ENCODE data around the gene ZNF217.
"Not testable (repeated sequence)": the region's sequence is repeated elsewhere in the genome, so short reads cannot be mapped to it uniquely, and the experiment has no call there.

ZNF217 gene

DNA sequence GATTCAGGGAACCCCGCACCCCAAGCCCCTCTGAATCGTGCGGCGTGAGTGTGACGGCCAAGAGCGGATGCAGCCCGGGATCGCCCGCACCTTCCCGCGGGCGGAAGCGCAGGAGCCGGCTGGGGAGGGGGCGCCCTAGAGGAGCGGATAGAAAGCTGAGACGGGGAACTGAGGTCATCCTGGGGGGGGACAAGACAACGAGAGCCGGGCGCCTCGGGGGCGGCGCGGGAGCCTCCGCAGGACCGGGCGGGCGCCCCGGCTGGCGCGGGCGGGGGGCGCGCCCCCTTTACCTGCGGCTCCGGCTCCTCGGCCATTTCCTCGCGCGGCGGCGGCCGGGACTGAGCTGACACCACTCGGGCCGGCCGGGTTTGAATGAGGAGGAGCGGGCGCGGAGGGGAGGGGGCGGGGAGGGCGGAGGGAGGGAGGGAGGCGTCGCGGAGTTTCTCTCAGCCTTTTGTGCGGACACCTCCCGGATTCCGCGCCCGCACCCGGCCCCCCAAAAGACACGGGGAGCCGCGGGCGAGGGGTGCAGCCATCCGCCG lies at the start of gene ZNF217:
TSS of gene ZNF217 (minus strand) at position 374 of the 542 bp plus-strand sequence. CDS start 11,013 bp downstream, outside the sequence.
- H3K9me3 Mint-ChIP-seq; H3K36me3 Mint-ChIP-seq (ENCODE audit: low read depth); H3K27me3 Mint-ChIP-seq (ENCODE audit: low read depth, poor library complexity): not testable (repeated sequence)
- Mint-ChIP-seq H3K4me3 (peak within 1 kb of the TSS; percentile 91), H3K27ac (peak within 1 kb of the TSS; percentile 99), H3K4me1 (peaks cover 71% of the 10 kb centered on the region)
- DNase-seq, result peak; percentile 81

DNA sequence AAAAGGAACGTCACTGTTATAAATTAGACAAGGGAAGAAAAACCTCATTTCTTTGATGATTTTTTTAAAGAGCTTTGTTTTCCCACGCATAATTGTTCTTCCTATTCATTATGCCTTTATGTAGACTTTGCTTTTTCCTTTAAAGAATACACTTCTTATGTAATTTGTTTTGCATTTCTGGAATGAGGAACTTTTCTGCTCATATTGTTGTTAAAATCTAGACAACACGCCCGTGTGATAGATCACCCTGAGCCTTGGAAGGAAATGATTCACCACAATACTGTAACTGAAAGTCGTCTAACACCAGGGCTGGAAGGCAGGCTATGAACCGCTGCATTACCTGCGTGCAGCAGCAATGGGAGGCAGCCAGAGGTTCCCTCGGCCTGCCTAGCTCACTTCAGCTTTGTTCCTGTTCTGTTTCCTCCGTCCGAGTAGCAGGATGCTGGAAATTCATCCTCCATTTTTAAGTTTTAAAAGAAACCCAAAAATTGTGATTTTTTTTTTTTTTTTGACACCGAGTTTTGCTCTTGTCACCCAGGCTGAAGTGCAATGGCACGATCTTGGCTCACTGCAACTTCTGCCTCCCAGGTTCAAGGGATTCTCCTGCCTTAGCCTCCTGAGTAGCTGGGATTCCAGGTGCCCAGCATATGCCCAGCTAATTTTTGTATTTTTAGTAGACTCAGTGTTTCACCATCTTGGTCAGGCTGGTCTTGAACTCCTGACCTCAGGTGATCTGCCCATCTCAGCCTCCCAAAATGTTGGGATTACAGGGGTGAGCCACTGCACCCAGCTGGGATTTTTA lies 49.6 kb upstream of the ZNF217 start:
- peaks cover 21% of the 10 kb centered on the region for H3K4me1 Mint-ChIP-seq
- no peaks in the 10 kb centered on the region for H3K27me3 Mint-ChIP-seq (ENCODE audit: low read depth, poor library complexity)
- no peaks in the 10 kb centered on the region for H3K9me3 Mint-ChIP-seq
- no peak overlapping the region for H3K27ac Mint-ChIP-seq
- no peak for DNase-seq
- H3K36me3 Mint-ChIP-seq (ENCODE audit: low read depth), result no peaks in the 10 kb centered on the region
- no peak overlapping the region for H3K4me3 Mint-ChIP-seq
- TF ChIP-seq, protein P1, sequence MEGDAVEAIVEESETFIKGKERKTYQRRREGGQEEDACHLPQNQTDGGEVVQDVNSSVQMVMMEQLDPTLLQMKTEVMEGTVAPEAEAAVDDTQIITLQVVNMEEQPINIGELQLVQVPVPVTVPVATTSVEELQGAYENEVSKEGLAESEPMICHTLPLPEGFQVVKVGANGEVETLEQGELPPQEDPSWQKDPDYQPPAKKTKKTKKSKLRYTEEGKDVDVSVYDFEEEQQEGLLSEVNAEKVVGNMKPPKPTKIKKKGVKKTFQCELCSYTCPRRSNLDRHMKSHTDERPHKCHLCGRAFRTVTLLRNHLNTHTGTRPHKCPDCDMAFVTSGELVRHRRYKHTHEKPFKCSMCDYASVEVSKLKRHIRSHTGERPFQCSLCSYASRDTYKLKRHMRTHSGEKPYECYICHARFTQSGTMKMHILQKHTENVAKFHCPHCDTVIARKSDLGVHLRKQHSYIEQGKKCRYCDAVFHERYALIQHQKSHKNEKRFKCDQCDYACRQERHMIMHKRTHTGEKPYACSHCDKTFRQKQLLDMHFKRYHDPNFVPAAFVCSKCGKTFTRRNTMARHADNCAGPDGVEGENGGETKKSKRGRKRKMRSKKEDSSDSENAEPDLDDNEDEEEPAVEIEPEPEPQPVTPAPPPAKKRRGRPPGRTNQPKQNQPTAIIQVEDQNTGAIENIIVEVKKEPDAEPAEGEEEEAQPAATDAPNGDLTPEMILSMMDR (IDR thresholded peaks at IDR 0.05), result no peak

DNA sequence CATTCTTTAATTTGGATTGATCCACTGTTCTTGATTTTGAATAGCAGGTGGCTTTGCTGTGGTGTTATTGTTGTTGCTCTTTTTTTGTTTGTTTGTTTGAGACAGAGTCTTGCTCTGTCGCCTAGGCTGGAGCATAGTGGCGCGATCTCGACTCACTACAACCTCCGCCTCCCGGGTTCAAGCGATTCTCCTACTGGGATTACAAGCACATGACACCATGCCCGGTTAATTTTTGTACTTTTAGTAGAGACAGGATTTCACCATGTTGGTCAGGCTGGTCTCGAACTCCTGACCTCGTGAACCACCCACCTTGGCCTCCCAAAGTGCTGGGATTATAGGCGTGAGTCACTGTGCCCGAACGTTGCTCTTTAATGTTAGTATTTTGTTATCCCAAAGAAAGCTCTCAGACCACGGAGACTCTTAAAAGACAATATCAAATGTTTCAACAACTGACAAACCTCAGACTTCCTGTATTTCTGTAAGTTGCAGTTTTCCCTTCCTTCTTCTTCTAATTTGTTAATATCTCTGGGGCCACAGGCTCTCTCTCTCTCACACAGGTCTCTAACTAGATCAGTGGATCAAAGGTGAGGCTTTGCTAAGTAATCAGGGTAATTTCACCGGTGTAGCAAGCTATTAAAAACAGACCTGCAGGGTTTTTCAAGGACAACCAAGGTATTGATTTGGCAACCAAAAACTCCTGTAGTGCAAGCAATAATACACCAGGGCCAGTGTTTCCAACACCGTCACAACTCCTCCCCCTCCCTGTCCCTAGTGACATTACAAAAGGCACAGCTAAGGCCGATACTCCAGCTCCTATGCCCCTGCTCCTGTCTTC lies 48.8 kb upstream of the ZNF217 start:
- no peaks in the 10 kb centered on the region for H3K9me3 Mint-ChIP-seq
- H3K27ac Mint-ChIP-seq, result no peak overlapping the region
- H3K36me3 Mint-ChIP-seq (ENCODE audit: low read depth), result no peaks in the 10 kb centered on the region
- peaks cover 2% of the 10 kb centered on the region for H3K27me3 Mint-ChIP-seq (ENCODE audit: low read depth, poor library complexity)
- peaks cover 21% of the 10 kb centered on the region for H3K4me1 Mint-ChIP-seq
- peak overlapping the region; percentile 53 for H3K4me3 Mint-ChIP-seq
- peak; percentile 14 for DNase-seq
- TF ChIP-seq, protein P1 (IDR thresholded peaks at IDR 0.05), result no peak

DNA sequence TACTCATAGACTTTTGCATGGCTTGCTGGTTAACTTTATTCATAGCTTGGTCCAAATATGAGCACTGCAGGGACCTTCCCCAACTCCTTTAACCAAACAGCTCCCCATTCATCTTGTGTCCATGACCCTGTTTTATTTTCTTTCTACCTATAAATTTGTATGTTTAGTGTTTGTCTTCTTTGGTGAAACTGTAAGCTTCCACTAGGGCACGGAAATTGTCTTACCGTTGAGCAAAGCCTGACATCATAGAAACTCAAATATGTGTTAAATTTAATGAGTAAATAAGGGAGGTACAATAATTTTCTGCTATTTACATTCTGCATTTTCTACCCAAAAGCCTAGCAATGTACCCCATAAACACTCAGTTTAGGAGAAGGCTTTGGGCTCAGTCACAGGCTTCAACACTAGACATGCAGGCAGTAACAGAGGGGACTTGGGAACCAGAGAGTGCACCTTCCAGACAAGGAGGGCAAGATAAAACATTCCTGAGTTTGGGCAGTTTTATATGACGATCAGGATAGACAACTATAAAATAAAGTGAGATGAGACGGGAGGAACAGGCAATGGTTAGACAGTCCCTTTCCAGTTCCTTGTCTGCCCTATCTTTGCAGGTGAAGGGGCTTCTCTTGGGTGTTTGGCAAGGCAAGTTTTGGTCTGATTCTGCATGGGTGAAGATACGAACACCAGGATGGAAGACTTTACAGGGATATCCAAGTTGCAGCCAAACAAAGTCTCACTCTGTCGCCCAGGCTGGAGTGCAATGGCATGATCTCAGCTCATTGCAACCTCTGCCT lies 46.2 kb upstream of the ZNF217 start:
- Mint-ChIP-seq H3K9me3 (no peaks in the 10 kb centered on the region), H3K27me3 (ENCODE audit: low read depth, poor library complexity) (peaks cover 9% of the 10 kb centered on the region), H3K4me3 (no peak overlapping the region), H3K27ac (no peak overlapping the region), H3K36me3 (ENCODE audit: low read depth) (no peaks in the 10 kb centered on the region), H3K4me1 (peaks cover 21% of the 10 kb centered on the region)
- TF ChIP-seq, protein P1 (IDR thresholded peaks at IDR 0.05), result no peak
- DNase-seq, result no peak

DNA sequence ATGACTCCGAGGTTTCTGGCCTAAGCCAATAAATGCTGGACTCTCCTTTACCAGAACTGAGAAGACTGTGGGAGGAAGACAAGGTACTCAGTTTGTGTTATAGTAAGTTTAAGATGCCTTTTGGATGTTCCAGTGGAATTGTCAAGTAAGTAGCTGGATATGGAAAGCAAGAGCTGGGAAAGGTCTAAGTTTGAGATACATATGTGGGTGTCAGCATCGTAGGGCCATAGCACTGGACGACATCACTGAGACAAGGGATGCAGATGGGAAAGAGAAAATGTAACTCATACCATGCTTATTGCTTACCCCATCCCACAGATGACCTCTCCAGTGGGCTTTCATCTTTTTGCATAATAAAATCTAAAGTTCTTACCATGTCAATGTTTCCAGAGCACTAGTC lies 45.5 kb upstream of the ZNF217 start:
- no peak overlapping the region for H3K4me3 Mint-ChIP-seq
- H3K9me3 Mint-ChIP-seq, result no peaks in the 10 kb centered on the region
- H3K27ac Mint-ChIP-seq, result no peak overlapping the region
- TF ChIP-seq, protein P1 (IDR thresholded peaks at IDR 0.05), result no peak
- H3K4me1 Mint-ChIP-seq, result peaks cover 21% of the 10 kb centered on the region
- no peak for DNase-seq
- peaks cover 9% of the 10 kb centered on the region for H3K27me3 Mint-ChIP-seq (ENCODE audit: low read depth, poor library complexity)
- no peaks in the 10 kb centered on the region for H3K36me3 Mint-ChIP-seq (ENCODE audit: low read depth)

DNA sequence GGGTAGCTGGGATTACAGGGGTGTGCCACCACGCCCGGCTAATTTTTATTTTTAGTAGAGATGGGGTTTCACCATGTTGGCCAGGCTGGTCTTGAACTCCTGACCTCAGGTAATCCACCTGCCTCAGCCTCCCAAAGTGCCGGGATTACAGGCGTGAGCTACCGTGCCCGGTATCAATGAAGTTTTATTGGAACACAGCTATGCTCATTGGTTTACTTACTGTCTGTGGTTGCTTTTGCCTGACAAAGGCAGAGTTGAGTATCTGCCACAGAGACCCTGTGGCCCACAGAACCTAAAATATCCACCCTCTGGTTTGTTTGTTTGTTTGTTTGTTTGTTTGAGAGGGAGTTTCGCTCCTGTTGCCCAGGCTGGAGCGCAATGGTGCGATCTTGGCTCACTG lies 43.7 kb upstream of the ZNF217 start:
- not testable (repeated sequence) for H3K27me3 Mint-ChIP-seq (ENCODE audit: low read depth, poor library complexity); H3K4me1 Mint-ChIP-seq; H3K4me3 Mint-ChIP-seq; H3K27ac Mint-ChIP-seq; H3K9me3 Mint-ChIP-seq; H3K36me3 Mint-ChIP-seq (ENCODE audit: low read depth); DNase-seq

Measured in nephron progenitor cell (in vitro differentiated cells).